22Rv1 (cell line): ENCODE measurements around the gene NFKB1.

Experiments
- CTCF ChIP-seq: fragments of 450-650 bp; IDR thresholded peaks from 2 replicates; pipeline ENCODE4 v1.5.1; 2017; ENCODE audit warnings: mild to moderate bottlenecking
- ZFX ChIP-seq: fragments of 450-650 bp; IDR thresholded peaks from 2 replicates; pipeline ENCODE4 v1.6.1; 2017; ENCODE audit warnings: antibody characterized with exemption, borderline replicate concordance

DNA sequence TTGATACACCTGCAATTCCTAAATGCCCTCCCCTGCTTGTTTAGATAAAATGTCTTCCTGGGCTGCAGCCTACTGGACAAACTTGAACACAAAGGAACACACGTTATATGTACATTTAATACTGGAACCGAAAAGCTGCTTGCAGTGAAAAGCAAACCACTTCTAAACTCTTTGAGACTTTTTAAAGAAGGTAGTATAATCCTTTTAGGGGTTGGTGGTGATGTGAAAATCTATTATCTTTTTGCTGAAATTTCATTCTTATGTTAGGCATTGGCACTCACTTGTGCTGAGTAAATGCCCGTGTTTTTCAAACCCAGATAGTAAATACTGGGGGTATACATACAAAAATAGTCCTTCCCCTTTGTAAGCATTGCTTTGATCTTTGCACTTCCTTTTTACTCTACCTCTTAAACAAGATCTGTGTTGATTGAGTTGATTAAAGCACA, 2.2 kb downstream of the NFKB1 start:
- TF ChIP-seq CTCF (no peak), ZFX (no peak)
